Measurements from ENCODE around the gene SEM1. TPM values are rescaled to one million over a fixed set of nuclear protein-coding genes. Genes with fewer than 3 reads are reported as not detected.
A peak's percentile ranks its signal among the peaks of the same experiment; 100 is the strongest.

Gene SEM1
- total and polyA plus RNA-seq, 9 of the 15 experiments (the other 6 are each of a cell fraction or from before 2014, with no cell fraction given), result 74.7 to 938 (median 454) TPM

DNA sequence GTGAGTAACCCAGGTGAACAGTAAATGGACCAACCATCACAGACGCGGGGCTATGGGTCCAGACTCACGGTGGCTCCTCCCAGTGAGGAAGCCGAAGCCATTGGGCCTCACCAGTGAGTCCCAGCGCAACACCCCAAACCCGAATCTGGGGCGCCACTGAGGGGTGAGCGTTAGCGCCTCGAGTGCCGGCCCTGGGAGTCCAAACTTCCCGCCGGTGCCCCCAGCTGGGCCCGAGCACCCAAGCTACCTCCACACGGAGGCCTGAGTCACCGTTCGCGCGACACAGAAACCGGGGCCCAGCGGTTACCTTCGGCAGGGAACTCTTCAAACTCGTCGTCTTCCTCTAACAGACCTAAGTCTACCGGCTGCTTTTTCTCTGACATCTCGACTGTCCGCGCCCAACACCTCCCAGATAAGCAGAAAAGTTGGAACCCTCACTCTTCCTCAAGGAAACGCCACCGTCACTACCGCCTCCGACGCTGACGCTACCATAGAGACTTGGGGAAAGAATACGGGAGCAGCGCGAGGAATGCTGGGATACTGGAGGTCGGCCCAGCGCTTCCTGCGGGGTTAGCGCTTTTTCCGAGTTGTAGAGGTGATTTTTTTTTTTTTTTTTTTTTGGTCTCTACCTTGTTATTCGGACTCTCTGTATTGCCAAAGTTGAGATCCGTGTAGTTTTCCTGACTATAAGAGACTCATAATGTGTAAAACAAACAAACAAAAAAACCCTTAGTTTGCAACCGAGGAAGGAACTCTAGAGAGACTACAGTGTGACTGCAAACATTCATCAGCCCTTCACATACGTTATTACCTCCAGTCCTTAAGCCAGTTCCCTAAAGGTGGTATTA lies at the start of gene SEM1 (continued):
- TF ChIP-seq MECOM (CRISPR knock-in tag; IDR thresholded peaks at IDR 0.05) (no peak), MIER1 (IDR thresholded peaks at IDR 0.05; ENCODE audit: low read depth) (no peak), ZNF655 (CRISPR knock-in tag; IDR thresholded peaks at IDR 0.05) (no peak), FOXA1 (IDR thresholded peaks at IDR 0.05; ENCODE audit: borderline replicate concordance) (no peak), SRSF7 (optimal IDR thresholded peaks at IDR 0.05; ENCODE audit: low read depth, low read length) (no peak), ZNF395 (CRISPR knock-in tag; IDR thresholded peaks at IDR 0.05) (peak; percentile 88), MAFK (IDR thresholded peaks at IDR 0.05; ENCODE audit: low read length) (peak; percentile 48; the same call in 1 of the 2 replicates), DMBX1 (CRISPR knock-in tag; IDR thresholded peaks at IDR 0.05; ENCODE audit: borderline replicate concordance) (0 out of 2 replicates have a peak, but pooled peaks have one; percentile 25), EGR1 (conservative IDR thresholded peaks at IDR 0.05) (peak; percentile 47), ETS2 (tag; IDR thresholded peaks at IDR 0.05; ENCODE audit: borderline replicate concordance, poor library complexity, severe bottlenecking) (no peak), KAT8 (IDR thresholded peaks at IDR 0.05; ENCODE audit: low read depth) (no peak)
- TF ChIP-seq, protein P1, sequence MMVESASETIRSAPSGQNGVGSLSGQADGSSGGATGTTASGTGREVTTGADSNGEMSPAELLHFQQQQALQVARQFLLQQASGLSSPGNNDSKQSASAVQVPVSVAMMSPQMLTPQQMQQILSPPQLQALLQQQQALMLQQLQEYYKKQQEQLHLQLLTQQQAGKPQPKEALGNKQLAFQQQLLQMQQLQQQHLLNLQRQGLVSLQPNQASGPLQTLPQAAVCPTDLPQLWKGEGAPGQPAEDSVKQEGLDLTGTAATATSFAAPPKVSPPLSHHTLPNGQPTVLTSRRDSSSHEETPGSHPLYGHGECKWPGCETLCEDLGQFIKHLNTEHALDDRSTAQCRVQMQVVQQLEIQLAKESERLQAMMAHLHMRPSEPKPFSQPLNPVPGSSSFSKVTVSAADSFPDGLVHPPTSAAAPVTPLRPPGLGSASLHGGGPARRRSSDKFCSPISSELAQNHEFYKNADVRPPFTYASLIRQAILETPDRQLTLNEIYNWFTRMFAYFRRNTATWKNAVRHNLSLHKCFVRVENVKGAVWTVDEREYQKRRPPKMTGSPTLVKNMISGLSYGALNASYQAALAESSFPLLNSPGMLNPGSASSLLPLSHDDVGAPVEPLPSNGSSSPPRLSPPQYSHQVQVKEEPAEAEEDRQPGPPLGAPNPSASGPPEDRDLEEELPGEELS (CRISPR knock-in tag; IDR thresholded peaks at IDR 0.05; ENCODE audit: borderline replicate concordance), result no peak
- TF ChIP-seq, protein P2, sequence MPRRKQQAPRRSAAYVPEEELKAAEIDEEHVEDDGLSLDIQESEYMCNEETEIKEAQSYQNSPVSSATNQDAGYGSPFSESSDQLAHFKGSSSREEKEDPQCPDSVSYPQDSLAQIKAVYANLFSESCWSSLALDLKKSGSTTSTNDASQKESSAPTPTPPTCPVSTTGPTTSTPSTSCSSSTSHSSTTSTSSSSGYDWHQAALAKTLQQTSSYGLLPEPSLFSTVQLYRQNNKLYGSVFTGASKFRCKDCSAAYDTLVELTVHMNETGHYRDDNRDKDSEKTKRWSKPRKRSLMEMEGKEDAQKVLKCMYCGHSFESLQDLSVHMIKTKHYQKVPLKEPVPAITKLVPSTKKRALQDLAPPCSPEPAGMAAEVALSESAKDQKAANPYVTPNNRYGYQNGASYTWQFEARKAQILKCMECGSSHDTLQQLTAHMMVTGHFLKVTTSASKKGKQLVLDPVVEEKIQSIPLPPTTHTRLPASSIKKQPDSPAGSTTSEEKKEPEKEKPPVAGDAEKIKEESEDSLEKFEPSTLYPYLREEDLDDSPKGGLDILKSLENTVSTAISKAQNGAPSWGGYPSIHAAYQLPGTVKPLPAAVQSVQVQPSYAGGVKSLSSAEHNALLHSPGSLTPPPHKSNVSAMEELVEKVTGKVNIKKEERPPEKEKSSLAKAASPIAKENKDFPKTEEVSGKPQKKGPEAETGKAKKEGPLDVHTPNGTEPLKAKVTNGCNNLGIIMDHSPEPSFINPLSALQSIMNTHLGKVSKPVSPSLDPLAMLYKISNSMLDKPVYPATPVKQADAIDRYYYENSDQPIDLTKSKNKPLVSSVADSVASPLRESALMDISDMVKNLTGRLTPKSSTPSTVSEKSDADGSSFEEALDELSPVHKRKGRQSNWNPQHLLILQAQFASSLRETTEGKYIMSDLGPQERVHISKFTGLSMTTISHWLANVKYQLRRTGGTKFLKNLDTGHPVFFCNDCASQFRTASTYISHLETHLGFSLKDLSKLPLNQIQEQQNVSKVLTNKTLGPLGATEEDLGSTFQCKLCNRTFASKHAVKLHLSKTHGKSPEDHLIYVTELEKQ (CRISPR knock-in tag; IDR thresholded peaks at IDR 0.05), result no peak
